ENCODE results near the gene HS6ST1.

HS6ST1 gene

DNA sequence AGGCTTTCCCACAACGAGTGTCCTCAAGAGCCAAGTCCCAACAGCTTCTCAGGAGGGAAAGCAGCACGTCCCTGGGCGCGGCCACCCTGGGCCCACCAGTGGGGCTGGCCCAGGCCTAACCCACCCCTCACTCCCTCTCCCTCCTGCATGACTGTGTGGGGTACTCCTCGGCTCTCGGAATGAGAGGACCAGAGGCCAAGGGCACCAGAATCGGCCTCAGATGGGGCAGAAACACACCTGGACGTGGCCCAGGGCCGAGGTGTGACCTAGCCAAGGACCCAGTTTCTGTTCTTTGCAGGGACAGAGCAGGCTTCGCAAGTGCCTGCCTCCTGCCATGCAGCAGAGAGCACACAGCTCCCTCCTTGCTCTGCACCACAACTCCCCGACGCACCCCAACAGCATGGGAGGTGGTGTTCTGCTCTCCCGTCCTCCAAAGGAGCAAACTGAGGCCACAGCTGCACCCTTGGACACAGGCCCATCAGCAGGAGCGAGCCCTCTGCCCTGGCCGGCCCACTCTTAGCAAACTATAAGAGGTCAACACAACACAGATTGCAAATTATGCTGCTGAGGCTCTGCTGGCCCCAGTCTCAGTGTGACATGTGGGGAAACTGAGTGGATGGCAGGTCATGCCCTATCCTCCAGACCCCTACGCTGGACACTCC, 19.7 kb downstream of the HS6ST1 start:
- DNase-seq (ENCODE audit: low spot score) = no peak

GRCh38 chr2:128298286-128298685, 20.4 kb downstream of the HS6ST1 start:
- no peak for DNase-seq (ENCODE audit: low spot score)

DNA sequence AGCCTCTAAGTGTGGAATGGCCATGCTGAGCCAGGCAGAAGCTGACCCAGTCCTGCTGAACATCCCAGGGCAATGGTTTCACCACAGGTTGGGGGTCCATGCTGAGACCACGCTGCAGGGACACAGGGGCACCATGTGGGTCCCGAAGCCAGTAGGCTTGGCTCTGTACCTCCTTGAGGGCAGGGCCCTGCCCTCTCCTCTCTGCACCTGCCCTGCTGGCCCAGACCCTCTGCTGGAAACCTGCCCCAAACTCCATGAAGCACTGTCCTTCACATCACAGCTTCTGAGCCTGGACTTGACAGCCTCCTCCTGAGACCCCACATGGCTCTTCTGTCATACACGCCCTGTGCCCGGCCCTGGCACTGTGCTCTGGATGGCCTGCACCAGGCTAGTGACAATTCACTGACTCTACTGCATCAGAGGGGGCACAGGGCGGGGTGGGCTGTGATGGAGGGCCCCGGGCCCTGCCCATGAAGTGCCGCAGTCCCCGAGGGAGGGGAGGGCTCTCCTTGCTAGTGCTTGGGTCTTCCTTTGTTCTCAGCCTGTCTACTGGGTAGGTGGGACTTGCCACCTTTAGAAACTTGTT, 24.7 kb downstream of the HS6ST1 start:
- DNase-seq (ENCODE audit: low spot score) = no peak

- DNase-seq (ENCODE audit: low spot score) = no peak
Measured at GRCh38 chr2:128293426-128293755, 25.3 kb downstream of the HS6ST1 start.

DNA sequence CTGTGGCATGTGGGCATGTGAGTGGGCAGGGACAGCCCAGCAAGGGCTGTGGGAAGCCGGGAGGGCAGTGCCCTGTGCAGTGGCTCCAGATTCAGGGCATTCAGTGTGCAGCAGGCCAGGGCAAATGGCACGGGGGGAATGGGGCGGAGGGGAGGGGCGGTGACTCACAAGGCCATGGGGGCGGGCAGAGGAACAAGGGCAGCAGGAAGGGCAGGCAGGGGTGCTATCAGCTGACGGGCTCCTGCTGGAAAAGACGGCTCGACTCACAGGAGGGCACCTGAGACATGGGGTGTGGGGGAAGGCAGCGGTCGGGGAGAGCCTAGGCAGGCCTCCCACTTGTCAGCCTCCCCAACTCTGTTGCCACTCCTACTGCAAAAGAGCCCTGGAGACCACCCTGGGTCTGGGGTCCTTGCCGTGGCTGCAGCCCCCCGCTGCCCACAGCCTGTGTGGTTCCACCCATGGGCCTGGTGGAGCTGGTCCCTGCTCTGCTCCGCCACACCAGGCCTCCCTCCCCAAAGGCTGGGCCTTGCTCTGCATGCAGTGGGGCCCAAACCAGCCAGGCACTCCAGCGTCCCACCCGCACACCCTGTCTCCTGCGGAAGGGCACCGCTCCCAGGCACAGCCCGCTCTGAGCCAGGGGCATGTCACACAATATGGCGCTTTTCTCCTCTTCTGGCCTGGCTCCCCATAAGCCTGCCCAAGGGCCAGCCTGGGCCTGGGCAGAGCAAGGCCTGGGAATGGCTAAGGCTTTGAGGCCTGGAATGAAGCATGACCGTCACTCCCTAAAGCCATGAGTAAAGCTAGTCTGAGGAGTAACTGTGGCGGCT, 25.9 kb downstream of the HS6ST1 start:
- no peak for DNase-seq (ENCODE audit: low spot score)

- no peak for DNase-seq (ENCODE audit: low spot score)
Measured at GRCh38 chr2:128291844-128292598, 26.6 kb downstream of the HS6ST1 start.

GRCh38 chr2:128291161-128291843, 27.4 kb downstream of the HS6ST1 start:
- DNase-seq (ENCODE audit: low spot score) = no peak

GRCh38 chr2:128290356-128290755, 28.3 kb downstream of the HS6ST1 start:
- no peak for DNase-seq (ENCODE audit: low spot score)

GRCh38 chr2:128289439-128289838, 29.2 kb downstream of the HS6ST1 start:
- no peak for DNase-seq (ENCODE audit: low spot score)

DNA sequence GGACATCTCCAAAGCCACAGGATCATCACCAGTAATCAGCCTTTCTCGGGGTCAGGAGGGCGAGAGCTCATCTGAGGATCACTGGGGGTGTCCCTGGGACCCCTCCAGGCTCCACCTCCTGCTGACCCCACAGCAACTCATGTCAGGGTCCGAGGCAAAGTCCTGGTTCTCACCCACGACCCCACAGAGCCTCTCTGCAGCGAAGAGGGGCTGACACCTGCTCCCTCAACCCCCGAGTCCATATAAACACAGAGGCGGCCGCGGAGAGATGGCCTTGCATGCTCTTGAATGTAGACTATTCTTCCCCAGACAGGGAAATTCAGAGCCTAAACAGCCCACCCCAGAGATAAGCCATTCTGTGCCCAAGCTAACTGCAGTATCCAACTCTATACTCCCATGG, 29.9 kb downstream of the HS6ST1 start:
- no peak for DNase-seq (ENCODE audit: low spot score)

- no peak for DNase-seq (ENCODE audit: low spot score)
Measured at GRCh38 chr2:128287780-128288735, 30.6 kb downstream of the HS6ST1 start.

GRCh38 chr2:128286905-128287779, 31.5 kb downstream of the HS6ST1 start:
- DNase-seq (ENCODE audit: low spot score) = no peak

- no peak for DNase-seq (ENCODE audit: low spot score)
Measured at GRCh38 chr2:128286011-128286721, 32.5 kb downstream of the HS6ST1 start.

DNA sequence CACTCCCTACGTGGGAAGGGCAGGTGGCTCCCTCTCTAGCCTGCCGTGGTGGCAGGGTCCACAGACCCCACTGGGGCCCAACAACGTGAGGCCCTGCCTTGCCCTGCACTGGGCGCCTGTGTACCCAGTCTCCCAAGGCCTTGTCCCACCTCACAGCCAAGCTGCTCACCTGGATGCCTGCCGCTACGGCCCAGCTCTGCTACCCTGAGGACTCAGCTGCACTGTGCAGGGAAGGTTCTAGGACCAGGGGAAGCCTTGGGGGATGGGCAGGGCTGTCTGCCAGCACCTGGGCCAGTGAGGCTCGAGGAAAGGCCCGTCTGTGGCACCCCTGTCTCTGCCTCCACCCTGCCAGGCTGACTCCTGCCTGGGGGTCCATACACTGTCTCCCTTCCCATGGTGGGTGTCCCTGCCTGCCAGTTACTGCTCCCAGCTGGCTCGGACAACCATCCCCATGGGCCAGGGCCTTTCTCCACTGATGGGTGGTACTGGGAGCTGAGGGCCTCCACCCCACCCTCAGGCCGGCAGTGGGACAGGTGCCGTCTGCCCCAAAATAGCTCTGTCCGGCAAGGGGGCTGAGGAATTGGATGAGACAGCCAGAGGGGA, 33.2 kb downstream of the HS6ST1 start:
- DNase-seq (ENCODE audit: low spot score) = no peak

DNA sequence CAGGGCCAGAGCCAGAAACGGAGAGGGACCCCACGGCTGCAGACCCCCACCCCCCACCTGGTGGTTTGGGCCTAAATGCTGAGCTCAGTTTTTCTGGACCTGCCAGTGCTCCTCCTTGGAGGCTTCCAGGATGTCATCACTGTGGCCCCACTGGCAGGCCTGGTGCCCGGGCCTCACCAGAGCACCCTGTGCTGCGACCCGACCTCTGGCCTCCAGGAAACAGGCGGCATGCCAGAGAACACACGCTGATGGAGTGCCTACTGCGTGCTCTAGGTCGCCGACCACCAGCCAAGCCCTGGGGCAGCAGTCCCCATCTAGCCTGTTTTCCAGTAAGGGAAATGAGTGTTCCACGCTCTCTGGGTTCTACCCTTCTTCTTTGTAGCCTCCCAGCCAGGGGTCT, 33.8 kb downstream of the HS6ST1 start:
- DNase-seq (ENCODE audit: low spot score) = no peak

- DNase-seq (ENCODE audit: low spot score) = no peak
Measured at GRCh38 chr2:128284037-128284441, 34.6 kb downstream of the HS6ST1 start.

DNA sequence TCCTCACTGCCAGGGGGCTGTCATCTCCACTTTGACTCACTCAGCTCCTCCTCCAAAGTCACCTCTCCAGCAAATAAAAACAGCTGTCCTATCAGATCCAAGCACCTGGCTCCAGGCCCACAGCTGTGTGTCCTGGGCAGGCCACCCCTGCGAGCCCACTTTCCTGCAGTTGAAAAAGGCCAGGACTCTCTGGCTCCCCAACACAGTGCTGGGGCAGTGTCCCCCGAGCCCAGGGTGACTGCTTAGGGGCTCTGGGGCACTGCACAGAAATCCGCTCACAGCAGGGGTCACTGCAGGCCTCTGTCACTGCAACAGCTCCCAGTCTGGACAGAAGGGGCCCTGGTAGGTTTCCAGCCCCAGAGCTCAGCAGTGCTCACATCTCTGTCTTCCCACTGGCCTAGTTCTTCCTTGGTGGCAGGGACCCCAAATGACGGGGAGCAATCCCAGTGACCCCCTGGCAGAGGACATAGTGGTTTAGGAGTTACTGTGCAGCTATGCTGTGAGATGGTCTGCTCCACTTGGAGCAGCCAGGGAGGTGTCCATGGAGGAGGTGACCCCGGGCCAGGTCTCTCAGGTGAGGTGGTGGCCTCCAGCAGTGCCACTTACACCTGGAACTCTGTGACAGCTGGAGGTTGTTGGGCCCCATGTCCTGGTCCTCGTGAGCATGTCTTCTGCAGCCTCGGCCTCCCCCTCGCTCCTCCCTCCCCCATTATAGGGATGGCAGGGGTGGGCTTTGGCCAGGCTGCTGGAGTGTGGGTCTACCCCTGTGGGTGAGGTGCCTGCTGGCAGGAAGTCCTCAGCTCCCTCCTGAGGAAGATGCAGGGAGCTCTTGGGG, 35.5 kb downstream of the HS6ST1 start:
- DNase-seq (ENCODE audit: low spot score) = no peak

All from CD4-positive, alpha-beta T cell treated with Interleukin-15 for 4 hours (primary cell).